GM18951 (cell line): Measurements from ENCODE around the gene AKAP6.

Experiments used
- POLR2A ChIP-seq: IDR thresholded peaks from 4 replicates; pipeline ENCODE4 v1.6.1; 2011; ENCODE audit warnings: mild to moderate bottlenecking; ENCODE audit not compliant: insufficient read length, insufficient read depth; ENCODE audit errors: extremely low read depth
- in situ Hi-C: fragments of 300-500 bp; cut with MboI; formaldehyde crosslinking; loops from one replicate; pipeline ENCODE4 v1.12.0; 2022; ENCODE audit warnings: low sequenced_read_pairs, mixed read lengths, inconsistent platforms; ENCODE audit not compliant: unreplicated experiment

The AKAP6 gene

DNA sequence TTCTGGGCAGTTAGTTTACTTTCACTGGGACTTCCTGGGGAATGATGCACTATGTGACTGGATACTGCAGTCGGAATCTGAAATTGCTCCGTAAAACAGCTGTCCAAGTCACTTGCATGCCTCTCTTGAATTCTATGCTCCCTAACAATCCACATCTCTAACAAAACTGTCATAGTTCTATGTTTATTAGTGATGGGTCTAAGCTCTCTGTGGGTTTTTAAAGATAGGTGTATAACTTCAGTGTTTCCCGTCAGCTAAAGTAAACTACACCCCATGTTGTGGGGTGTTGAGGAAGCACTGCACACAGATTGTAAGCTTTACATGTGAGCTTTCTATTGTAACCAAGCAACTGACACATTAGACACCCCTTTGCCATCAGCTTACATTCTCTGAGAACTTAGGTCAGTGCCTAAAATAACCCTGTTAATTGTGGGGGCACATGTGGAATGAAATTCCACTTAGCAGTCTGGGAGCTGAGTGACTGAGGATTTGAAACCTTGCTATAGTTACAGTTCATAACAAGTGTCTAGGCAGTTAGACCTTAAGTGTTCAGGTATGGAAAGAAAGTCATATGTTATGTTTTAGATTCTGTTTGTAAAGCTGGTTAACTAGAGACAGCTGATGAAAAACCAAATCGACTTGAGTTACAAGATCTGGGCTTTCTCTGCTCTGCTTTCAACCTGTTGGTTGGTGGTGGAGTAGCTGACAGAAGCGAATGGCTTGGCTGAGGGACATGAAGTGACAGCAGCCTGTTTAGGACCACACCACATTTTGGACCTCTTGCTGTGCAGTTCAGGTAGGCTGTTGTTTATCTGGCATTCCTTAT is 165.7 kb downstream of the AKAP6 start:
- in situ Hi-C loops: no loop called here
- TF ChIP-seq POLR2A: no peak

GRCh38 chr14:32495435-32495734 is 166.3 kb downstream of the AKAP6 start:
- in situ Hi-C loops: no loop called here
- no peak for TF ChIP-seq POLR2A

DNA sequence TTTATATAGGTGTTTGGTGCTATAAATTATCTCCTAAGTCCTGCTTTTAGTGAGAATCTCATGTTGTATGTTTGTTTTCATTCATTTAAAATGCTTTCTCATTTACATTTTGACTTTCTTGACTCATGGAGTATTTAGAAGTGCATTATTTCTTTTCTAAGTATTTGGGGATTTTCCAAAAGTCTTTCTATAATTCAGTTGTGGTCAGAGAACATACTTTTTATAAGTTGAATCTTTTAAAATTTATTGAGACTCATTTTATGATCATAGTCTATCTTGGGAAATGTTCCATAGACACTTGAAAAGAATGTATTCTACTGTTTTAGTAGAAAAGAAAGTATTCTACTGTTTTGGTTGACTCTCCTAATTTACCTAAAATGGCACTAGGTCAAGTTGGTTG is 168.2 kb downstream of the AKAP6 start:
- TF ChIP-seq POLR2A: no peak
- in situ Hi-C loops: no loop called here

DNA sequence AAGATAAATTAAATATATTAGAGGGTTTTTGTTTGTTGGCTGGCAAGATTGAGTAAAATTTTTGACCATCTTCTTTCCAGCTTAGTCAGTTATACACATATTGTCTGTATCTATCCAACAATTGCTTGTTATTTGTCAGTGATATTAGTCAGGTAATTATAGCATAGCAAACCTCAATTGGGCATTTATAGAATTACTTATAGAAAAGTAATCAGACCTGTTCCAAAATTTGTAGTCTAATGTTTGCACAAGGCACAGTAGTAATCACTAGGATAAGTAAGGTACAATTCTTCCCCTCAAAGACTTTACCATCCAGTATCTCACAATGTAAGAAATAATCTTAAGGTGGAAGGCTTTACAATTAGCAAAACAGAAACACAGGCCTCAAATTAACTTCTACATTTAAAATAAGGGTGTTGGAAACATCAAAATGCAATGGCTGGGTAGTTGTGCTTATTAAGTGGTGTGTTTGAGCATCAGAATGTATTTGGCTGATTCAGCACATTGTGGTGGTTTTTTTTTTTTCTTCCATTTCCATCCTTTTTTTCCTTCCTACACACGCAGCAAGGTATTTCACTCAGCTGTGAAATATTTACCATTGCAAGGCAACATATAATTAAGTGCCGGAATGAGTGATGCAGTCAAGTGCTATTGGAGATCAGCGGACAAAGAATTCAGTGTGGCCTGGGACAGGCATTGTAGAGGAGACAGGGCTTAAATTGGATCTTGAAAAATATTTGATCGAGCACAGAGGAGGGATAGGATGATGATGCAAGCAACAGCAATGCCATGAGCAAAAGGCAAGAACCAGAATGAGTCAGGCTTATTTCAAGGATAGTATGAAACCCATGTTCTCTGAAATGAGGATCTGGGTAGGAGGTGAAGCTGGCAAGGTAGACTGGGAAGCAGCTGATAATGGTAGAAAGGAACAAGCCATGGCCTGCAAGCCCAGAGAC is 178.2 kb downstream of the AKAP6 start:
- TF ChIP-seq POLR2A: no peak
- in situ Hi-C loops: no loop called here

GRCh38 chr14:32508281-32508680 is 179.2 kb downstream of the AKAP6 start:
- no peak for TF ChIP-seq POLR2A
- in situ Hi-C loops: no loop called here

DNA sequence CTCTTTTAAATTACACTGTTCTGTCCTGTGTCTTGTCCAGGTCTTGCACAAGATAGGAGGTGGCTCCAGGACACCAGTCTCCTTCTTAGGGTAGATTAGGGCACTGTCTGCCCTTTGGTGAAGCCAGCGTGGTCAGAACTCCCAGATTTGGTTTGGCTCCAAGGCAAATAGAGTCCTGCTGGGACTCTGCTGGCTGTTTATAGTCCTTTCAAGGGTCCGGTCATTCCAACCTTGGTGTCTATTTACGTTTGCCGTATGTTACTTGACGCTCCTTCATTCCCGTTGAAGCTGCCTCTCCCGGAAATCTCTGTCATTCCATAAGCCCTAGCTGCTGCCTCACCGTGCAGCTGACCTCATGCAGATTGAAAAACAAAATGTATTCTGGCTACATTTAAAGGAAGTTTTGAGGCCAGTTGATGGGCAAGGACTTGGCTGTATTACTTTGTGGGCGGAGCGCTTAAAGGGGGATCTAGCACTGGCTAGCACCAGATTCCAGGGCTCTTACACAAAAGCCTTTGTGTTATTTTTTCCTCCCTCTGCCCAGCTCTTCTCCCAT is 180.6 kb downstream of the AKAP6 start:
- no peak for TF ChIP-seq POLR2A
- in situ Hi-C loops: no loop called here

GRCh38 chr14:32510815-32511214 is 181.7 kb downstream of the AKAP6 start:
- TF ChIP-seq POLR2A: no peak
- in situ Hi-C loops: no loop called here

DNA sequence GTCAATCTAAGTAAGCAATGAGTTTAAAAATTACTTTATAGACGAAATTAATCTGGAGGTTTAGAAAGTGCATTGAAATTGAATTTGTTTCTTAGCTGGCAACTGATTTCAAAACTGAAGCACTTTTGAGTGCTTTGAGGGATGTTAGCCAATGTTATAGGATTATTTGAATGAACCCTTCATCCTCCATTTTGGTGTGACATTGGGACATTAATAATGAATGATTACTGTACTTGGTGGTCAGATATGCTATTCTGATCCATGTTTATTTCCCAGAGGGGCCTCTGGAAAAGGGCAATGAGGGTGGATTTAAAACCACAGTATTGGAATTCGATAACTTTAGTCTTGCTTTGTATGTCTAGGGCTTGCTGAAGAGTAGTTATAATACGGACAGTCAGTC is 183.2 kb downstream of the AKAP6 start:
- no peak for TF ChIP-seq POLR2A
- in situ Hi-C loops: no loop called here

DNA sequence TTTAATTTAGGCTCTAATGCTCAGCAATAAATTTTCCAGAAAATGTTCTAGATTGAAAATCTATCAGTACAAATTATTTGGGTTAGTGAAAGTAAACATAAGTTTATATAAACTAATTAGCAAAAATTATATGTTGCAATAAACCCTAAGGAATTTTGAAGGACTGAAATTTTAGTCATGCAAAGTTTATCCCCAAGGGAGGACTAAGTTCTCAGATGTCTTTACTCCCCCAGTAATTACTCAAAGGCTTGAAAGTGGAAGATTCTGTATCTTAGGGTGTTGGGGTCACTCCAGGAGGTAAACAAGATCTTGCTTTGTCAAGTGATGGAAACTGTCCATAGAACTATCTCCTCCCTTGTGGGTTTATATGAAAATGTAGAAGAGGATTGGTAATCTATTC is 183.7 kb downstream of the AKAP6 start:
- in situ Hi-C loops: no loop called here
- no peak for TF ChIP-seq POLR2A

GRCh38 chr14:32513571-32514009 is 184.5 kb downstream of the AKAP6 start:
- in situ Hi-C loops: no loop called here
- TF ChIP-seq POLR2A: no peak

DNA sequence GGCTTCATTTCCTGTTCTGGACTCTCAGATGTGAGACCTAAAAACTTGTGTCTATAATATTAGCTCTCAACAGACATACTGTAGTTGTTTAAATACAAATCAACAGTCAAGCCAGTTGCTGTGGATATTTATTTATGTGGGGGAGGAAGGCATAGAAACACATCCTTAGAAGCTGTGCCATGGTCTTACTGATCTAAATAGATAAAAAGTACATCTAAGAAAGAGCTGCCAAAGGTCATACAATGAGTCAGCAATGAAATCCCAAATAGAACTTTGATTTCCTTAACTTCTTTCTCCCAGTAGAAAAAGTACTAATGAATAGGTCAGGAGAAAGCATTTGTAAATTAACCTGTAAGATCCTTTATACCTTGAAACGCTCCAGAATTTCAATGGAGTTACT is 185.1 kb downstream of the AKAP6 start:
- in situ Hi-C loops: no loop called here
- no peak for TF ChIP-seq POLR2A

DNA sequence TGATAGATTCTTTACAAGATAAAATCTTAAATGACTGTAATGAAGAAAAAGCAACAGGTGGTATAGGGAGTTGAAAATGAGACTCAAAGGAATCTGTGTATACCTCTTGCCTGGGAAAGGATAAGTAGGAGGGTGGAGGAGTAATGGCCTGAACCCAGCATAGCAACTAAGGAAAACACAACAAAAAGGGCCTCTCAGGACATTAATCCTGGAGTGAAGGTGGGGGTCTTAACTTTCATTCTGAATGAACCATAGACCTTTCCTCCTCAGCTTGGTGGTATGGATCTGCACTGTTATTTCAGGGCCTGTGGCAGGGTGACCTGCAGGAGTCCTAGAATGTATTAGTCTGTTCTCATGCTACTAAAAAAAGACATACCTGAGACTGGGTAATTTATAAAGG is 185.6 kb downstream of the AKAP6 start:
- in situ Hi-C loops: no loop called here
- no peak for TF ChIP-seq POLR2A

GRCh38 chr14:32524609-32525375 is 195.7 kb downstream of the AKAP6 start:
- TF ChIP-seq POLR2A: no peak
- in situ Hi-C loops: no loop called here

DNA sequence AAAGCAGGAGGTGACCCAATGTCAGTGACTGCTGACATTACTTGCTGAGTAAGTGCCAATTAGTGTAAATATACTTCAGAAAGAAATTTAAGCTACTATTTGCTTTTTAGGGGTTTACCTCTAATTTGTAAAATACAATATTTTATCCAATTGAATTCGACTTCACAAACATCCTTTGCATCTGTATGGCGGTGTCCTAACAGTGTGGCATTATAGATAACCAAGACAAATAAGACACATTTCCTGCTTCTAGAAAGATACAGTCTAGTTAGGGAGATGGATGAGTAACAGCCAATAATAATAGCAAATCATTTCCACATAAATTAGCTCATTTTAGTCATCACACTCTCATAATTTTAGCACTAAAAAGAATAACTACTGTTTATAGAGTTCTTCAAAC is 196.5 kb downstream of the AKAP6 start:
- TF ChIP-seq POLR2A: no peak
- in situ Hi-C loops: no loop called here
